SK-N-SH treated with all-trans-retinoic acid at 6 μM for 48 hours (cell line): ENCODE data around the gene WFIKKN2.

Experiments used
- ATAC-seq: fragments of 200-7000 bp; cut with Tn5 transposase; 3 replicates; pipeline ENCODE4 v1.9.1; 2020; ENCODE audit warnings: mild to moderate bottlenecking, moderate library complexity
- ARNTL ChIP-seq: fragments of 450-650 bp; formaldehyde crosslinking; IDR thresholded peaks from 2 replicates; pipeline ENCODE4 v1.5.0; 2020; ENCODE audit warnings: low read depth, mild to moderate bottlenecking, moderate library complexity, borderline replicate concordance
- BACH2 ChIP-seq: fragments of 250-450 bp; sonication (Bioruptor Pico); IDR thresholded peaks from 2 replicates; pipeline ENCODE4 v1.9.0; 2021; ENCODE audit warnings: mild to moderate bottlenecking, borderline replicate concordance
- CSDC2 ChIP-seq: fragments of 250-450 bp; sonication (Bioruptor Pico); IDR thresholded peaks from 2 replicates; pipeline ENCODE4 v1.5.0; 2020; ENCODE audit warnings: mild to moderate bottlenecking, moderate library complexity
- CSRNP3 ChIP-seq: fragments of 250-450 bp; sonication (Bioruptor Pico); IDR thresholded peaks from 2 replicates; pipeline ENCODE4 v1.5.1; 2021; ENCODE audit warnings: mild to moderate bottlenecking, moderate library complexity
- ESRRG ChIP-seq: fragments of 250-450 bp; sonication (Bioruptor Pico); IDR thresholded peaks from 2 replicates; pipeline ENCODE4 v1.6.1; 2021; ENCODE audit warnings: mild to moderate bottlenecking
- GLIS3 ChIP-seq: fragments of 250-450 bp; sonication (Bioruptor Pico); IDR thresholded peaks from 2 replicates; pipeline ENCODE4 v1.5.0; 2020; ENCODE audit warnings: mild to moderate bottlenecking, moderate library complexity
- ISL1 ChIP-seq: fragments of 250-450 bp; sonication (Bioruptor Pico); IDR thresholded peaks from 2 replicates; pipeline ENCODE4 v2.1.2; 2022; ENCODE audit warnings: mild to moderate bottlenecking, moderate library complexity
- OSR1 ChIP-seq: fragments of 250-450 bp; sonication (Bioruptor Pico); IDR thresholded peaks from 2 replicates; pipeline ENCODE4 v1.8.0; 2022; ENCODE audit warnings: moderate library complexity, mild to moderate bottlenecking, inconsistent platforms
- PATZ1 ChIP-seq: fragments of 250-450 bp; sonication (Bioruptor Pico); IDR thresholded peaks from 2 replicates; pipeline ENCODE4 v1.8.0; 2020; ENCODE audit warnings: mild to moderate bottlenecking, moderate library complexity, borderline replicate concordance
- PPARA ChIP-seq: fragments of 250-450 bp; sonication (Bioruptor Pico); IDR thresholded peaks from 2 replicates; pipeline ENCODE4 v1.5.0; 2020; ENCODE audit warnings: mild to moderate bottlenecking, borderline replicate concordance
- SNAI2 ChIP-seq: fragments of 250-450 bp; sonication (Bioruptor Pico); IDR thresholded peaks from 2 replicates; pipeline ENCODE4 v1.5.0; 2020; ENCODE audit warnings: mild to moderate bottlenecking, moderate library complexity
- TCF4 ChIP-seq: fragments of 250-450 bp; sonication (Bioruptor Pico); IDR thresholded peaks from 2 replicates; pipeline ENCODE4 v1.8.0; 2021; ENCODE audit warnings: mild to moderate bottlenecking, moderate library complexity, borderline replicate concordance
- TOX ChIP-seq: fragments of 250-450 bp; sonication (Bioruptor Pico); IDR thresholded peaks from 2 replicates; pipeline ENCODE4 v1.8.0; 2021; ENCODE audit warnings: mild to moderate bottlenecking, moderate library complexity, borderline replicate concordance
- ZC3H10 ChIP-seq: fragments of 250-450 bp; sonication (Bioruptor Pico); IDR thresholded peaks from 2 replicates; pipeline ENCODE4 v1.5.1; 2021; ENCODE audit warnings: mild to moderate bottlenecking, moderate library complexity
- ZFP3 ChIP-seq: fragments of 250-450 bp; sonication (Bioruptor Pico); IDR thresholded peaks from 2 replicates; pipeline ENCODE4 v1.5.0; 2020; ENCODE audit warnings: mild to moderate bottlenecking, moderate library complexity
- ZFP30 ChIP-seq: fragments of 450-650 bp; formaldehyde crosslinking; IDR thresholded peaks from 2 replicates; pipeline ENCODE4 v1.5.0; 2022; ENCODE audit warnings: mild to moderate bottlenecking, moderate library complexity
- ZNF565 ChIP-seq: fragments of 450-650 bp; formaldehyde crosslinking; conservative IDR thresholded peaks from 2 replicates; pipeline ENCODE4 v1.5.0; 2020; ENCODE audit warnings: low read depth, mild to moderate bottlenecking, moderate library complexity
- ZNF70 ChIP-seq: fragments of 450-650 bp; formaldehyde crosslinking; IDR thresholded peaks from 2 replicates; pipeline ENCODE4 v1.5.0; 2020; ENCODE audit warnings: mild to moderate bottlenecking, moderate library complexity
- TF ChIP-seq, protein P1 (sequence below): fragments of 250-450 bp; sonication (Bioruptor Pico); IDR thresholded peaks from 2 replicates; pipeline ENCODE4 v1.5.1; 2020; ENCODE audit warnings: low read depth, mild to moderate bottlenecking, moderate library complexity
- TF ChIP-seq, protein P2 (sequence below): fragments of 250-450 bp; sonication (Bioruptor Pico); IDR thresholded peaks from 2 replicates; pipeline ENCODE4 v1.8.0; 2021; ENCODE audit warnings: low read depth, mild to moderate bottlenecking, moderate library complexity, borderline replicate concordance
- TF ChIP-seq, protein P3 (sequence below): fragments of 250-450 bp; sonication (Bioruptor Pico); IDR thresholded peaks from 2 replicates; pipeline ENCODE4 v1.5.0; 2020; ENCODE audit warnings: mild to moderate bottlenecking, moderate library complexity

WFIKKN2 gene

GRCh38 chr17:50835301-50836234 is at the start of gene WFIKKN2:
TSS of gene WFIKKN2 (plus strand) at chr17:50835586. CDS start at chr17:50835938, 352 bp downstream.
- 0 out of 3 replicates have a peak, but pooled peaks have one; percentile 9 for ATAC-seq
- no peak for TF ChIP-seq ZFP30 (CRISPR knock-in tag)
- TF ChIP-seq BACH2 (CRISPR knock-in tag) = no peak
- no peak for TF ChIP-seq ISL1 (CRISPR knock-in tag)
- no peak for TF ChIP-seq GLIS3
- TF ChIP-seq ZNF70 (CRISPR knock-in tag) = no peak
- TF ChIP-seq, protein P1, sequence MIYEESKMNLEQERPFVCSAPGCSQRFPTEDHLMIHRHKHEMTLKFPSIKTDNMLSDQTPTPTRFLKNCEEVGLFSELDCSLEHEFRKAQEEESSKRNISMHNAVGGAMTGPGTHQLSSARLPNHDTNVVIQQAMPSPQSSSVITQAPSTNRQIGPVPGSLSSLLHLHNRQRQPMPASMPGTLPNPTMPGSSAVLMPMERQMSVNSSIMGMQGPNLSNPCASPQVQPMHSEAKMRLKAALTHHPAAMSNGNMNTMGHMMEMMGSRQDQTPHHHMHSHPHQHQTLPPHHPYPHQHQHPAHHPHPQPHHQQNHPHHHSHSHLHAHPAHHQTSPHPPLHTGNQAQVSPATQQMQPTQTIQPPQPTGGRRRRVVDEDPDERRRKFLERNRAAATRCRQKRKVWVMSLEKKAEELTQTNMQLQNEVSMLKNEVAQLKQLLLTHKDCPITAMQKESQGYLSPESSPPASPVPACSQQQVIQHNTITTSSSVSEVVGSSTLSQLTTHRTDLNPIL (CRISPR knock-in tag) = no peak
- no peak for TF ChIP-seq ARNTL (CRISPR knock-in tag)
- no peak for TF ChIP-seq ESRRG (CRISPR knock-in tag)
- no peak for TF ChIP-seq CSRNP3 (CRISPR knock-in tag)
- TF ChIP-seq OSR1 (CRISPR knock-in tag) = no peak
- TF ChIP-seq, protein P2, sequence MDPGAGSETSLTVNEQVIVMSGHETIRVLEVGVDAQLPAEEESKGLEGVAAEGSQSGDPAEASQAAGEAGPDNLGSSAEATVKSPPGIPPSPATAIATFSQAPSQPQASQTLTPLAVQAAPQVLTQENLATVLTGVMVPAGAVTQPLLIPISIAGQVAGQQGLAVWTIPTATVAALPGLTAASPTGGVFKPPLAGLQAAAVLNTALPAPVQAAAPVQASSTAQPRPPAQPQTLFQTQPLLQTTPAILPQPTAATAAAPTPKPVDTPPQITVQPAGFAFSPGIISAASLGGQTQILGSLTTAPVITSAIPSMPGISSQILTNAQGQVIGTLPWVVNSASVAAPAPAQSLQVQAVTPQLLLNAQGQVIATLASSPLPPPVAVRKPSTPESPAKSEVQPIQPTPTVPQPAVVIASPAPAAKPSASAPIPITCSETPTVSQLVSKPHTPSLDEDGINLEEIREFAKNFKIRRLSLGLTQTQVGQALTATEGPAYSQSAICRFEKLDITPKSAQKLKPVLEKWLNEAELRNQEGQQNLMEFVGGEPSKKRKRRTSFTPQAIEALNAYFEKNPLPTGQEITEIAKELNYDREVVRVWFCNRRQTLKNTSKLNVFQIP = no peak
- TF ChIP-seq, protein P3, sequence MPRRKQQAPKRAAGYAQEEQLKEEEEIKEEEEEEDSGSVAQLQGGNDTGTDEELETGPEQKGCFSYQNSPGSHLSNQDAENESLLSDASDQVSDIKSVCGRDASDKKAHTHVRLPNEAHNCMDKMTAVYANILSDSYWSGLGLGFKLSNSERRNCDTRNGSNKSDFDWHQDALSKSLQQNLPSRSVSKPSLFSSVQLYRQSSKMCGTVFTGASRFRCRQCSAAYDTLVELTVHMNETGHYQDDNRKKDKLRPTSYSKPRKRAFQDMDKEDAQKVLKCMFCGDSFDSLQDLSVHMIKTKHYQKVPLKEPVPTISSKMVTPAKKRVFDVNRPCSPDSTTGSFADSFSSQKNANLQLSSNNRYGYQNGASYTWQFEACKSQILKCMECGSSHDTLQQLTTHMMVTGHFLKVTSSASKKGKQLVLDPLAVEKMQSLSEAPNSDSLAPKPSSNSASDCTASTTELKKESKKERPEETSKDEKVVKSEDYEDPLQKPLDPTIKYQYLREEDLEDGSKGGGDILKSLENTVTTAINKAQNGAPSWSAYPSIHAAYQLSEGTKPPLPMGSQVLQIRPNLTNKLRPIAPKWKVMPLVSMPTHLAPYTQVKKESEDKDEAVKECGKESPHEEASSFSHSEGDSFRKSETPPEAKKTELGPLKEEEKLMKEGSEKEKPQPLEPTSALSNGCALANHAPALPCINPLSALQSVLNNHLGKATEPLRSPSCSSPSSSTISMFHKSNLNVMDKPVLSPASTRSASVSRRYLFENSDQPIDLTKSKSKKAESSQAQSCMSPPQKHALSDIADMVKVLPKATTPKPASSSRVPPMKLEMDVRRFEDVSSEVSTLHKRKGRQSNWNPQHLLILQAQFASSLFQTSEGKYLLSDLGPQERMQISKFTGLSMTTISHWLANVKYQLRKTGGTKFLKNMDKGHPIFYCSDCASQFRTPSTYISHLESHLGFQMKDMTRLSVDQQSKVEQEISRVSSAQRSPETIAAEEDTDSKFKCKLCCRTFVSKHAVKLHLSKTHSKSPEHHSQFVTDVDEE = no peak
- TF ChIP-seq ZFP3 (CRISPR knock-in tag) = no peak
- no peak for TF ChIP-seq TOX
- TF ChIP-seq PATZ1 = no peak
- no peak for TF ChIP-seq ZNF565
- no peak for TF ChIP-seq ZC3H10 (CRISPR knock-in tag)
- TF ChIP-seq SNAI2 (CRISPR knock-in tag) = no peak
- TF ChIP-seq, all 23 proteins: peak for 0

- TF ChIP-seq CSDC2 (CRISPR knock-in tag) (no peak), ISL1 (CRISPR knock-in tag) (no peak), ZC3H10 (CRISPR knock-in tag) (no peak), ZFP3 (CRISPR knock-in tag) (no peak), ESRRG (CRISPR knock-in tag) (no peak), TCF4 (CRISPR knock-in tag) (no peak), PPARA (CRISPR knock-in tag) (no peak), BACH2 (CRISPR knock-in tag) (no peak), SNAI2 (CRISPR knock-in tag) (no peak), OSR1 (CRISPR knock-in tag) (no peak)
- TF ChIP-seq, protein P2 = no peak
- ATAC-seq = no peak
Measured at GRCh38 chr17:50785946-50786570, 49.3 kb upstream of the WFIKKN2 start.
